K562 (cell line): Measurements from ENCODE around the gene DBF4B. TPM values are rescaled to one million over a fixed set of nuclear protein-coding genes. Genes with fewer than 3 reads are reported as not detected.

Source experiments
- ATAC-seq: fragments of 200-7000 bp; cut with Tn5 transposase; 3 replicates; pipeline ENCODE4 v1.9.1; 2020; ENCODE audit warnings: moderate library complexity
- BruUV-seq: library from RNA; stranded (reverse); fragments of 400-500 nt; replicated peaks from 2 replicates; lab custom pipeline; 2021; lab: Mats Ljungman, UMichigan
- CTCF ChIA-PET: fragments of 300-600 bp; formaldehyde crosslinking; extraction: SDS; loops from one replicate; lab custom pipeline; 2021; ENCODE audit warnings: low intra/inter-chr PET ratio; lab: Yijun Ruan, JAX
- POLR2A ChIA-PET: fragments of 300-600, 350-650 bp; sonication (Branson Sonifier 250); formaldehyde crosslinking; extraction: SDS; loops from one replicate; lab custom pipeline; 2021; ENCODE audit warnings: antibody characterized with exemption, inconsistent platforms; lab: Yijun Ruan, JAX
- DNase-seq, 4 experiments: peaks; one replicate each; pipeline versions ENCODE4 v3.0.0 to v3.0.0-alpha.2; 2011 to 2018; ENCODE audit warnings: low spot score in 3 of 4, mixed read lengths in 3 of 4; ENCODE audit errors: extremely low read depth in 1 of 4
- FAIRE-seq: peaks from 2 replicates; lab custom pipeline; 2011; peaks lifted over from hg19 to GRCh38; lab: Jason Lieb, UNC
- H2AFZ ChIP-seq: 2 replicates; pipeline ENCODE4 v1.6.0; 2011; ENCODE audit warnings: low read depth, low read length, control low read depth, inconsistent platforms
- H3K27ac ChIP-seq: fragments of 200-600 bp; 3 replicates; pipeline ENCODE4 v1.8.0; 2011; ENCODE audit warnings: low read depth, mild to moderate bottlenecking, control low read depth, inconsistent platforms, low read length, moderate library complexity, mixed read lengths; ENCODE audit errors: extremely low read depth
- H3K27me3 ChIP-seq, 2 experiments: fragments of 300-600 bp in 1 of 2; 2 replicates in 1 of 2; 3 replicates in 1 of 2; pipeline versions ENCODE4 v1.6.0 to v1.8.0; 2011; ENCODE audit warnings: inconsistent platforms in 2 of 2, low read length in 2 of 2, mild to moderate bottlenecking in 1 of 2, mixed read lengths in 1 of 2, moderate library complexity in 1 of 2; ENCODE audit not compliant: control insufficient read depth in 2 of 2, insufficient read depth in 2 of 2
- H3K36me3 ChIP-seq: fragments of 300-600 bp; 3 replicates; pipeline ENCODE4 v1.8.0; 2011; ENCODE audit warnings: mild to moderate bottlenecking, low read length, inconsistent platforms; ENCODE audit not compliant: control insufficient read depth, insufficient read depth
- H3K4me1 ChIP-seq, 2 experiments: fragments of 200-600 bp in 1 of 2; replicated peaks in 1 of 2; 2 replicates in 1 of 2; 3 replicates in 1 of 2; pipeline versions ENCODE4 v1.5.1 to v1.8.0; 2011; ENCODE audit warnings: inconsistent platforms in 2 of 2, low read length in 2 of 2, mild to moderate bottlenecking in 1 of 2, mixed read lengths in 1 of 2, moderate library complexity in 1 of 2; ENCODE audit not compliant: control insufficient read depth in 2 of 2, insufficient read depth in 2 of 2
- H3K4me2 ChIP-seq: 2 replicates; pipeline ENCODE4 v1.6.1; 2011; ENCODE audit warnings: low read length, control low read depth, inconsistent platforms, mixed read lengths; ENCODE audit not compliant: insufficient read depth
- H3K4me3 ChIP-seq: fragments of 200-600 bp; sonication (generic), shearing (Covaris generic); 2 replicates; pipeline ENCODE4 v1.5.1; 2016; ENCODE audit warnings: control low read depth, inconsistent platforms
- H3K79me2 ChIP-seq: fragments of 200-600 bp; 3 replicates; pipeline ENCODE4 v1.8.0; 2011; ENCODE audit warnings: low read length, inconsistent platforms; ENCODE audit not compliant: control insufficient read depth, insufficient read depth
- H3K9ac ChIP-seq, 2 experiments: 2 replicates each; pipeline versions ENCODE4 v1.6.0 to v1.6.1; 2011; ENCODE audit warnings: low read depth in 2 of 2, low read length in 2 of 2, control low read depth in 1 of 2, inconsistent platforms in 1 of 2, mild to moderate bottlenecking in 1 of 2, mixed read lengths in 1 of 2; ENCODE audit not compliant: insufficient read depth in 1 of 2
- H3K9me1 ChIP-seq: one replicate; pipeline ENCODE4 v1.6.0; 2011; ENCODE audit warnings: inconsistent platforms, mild to moderate bottlenecking, low read length, moderate library complexity; ENCODE audit not compliant: control insufficient read depth, insufficient read depth
- H3K9me3 ChIP-seq: replicated peaks from 2 replicates; pipeline ENCODE4 v1.5.1; 2011; ENCODE audit warnings: low read depth, low read length, inconsistent platforms; ENCODE audit not compliant: control insufficient read depth, insufficient read depth
- H4K20me1 ChIP-seq: replicated peaks from 2 replicates; pipeline ENCODE4 v1.6.1; 2011; ENCODE audit warnings: low read length, inconsistent platforms, mixed read lengths; ENCODE audit not compliant: control insufficient read depth, insufficient read depth
- HNRNPL ChIP-seq: fragments of 200-400 bp; formaldehyde crosslinking; IDR thresholded peaks from 2 replicates; pipeline ENCODE4 v1.6.1; 2017; ENCODE audit warnings: low read depth, mild to moderate bottlenecking, low read length
- MTF1 ChIP-seq: fragments of 250-450 bp; sonication (Bioruptor Pico); IDR thresholded peaks from 2 replicates; pipeline ENCODE4 v1.9.0; 2021; ENCODE audit warnings: moderate library complexity, mild to moderate bottlenecking, inconsistent platforms, borderline replicate concordance
- NFRKB ChIP-seq: fragments of 450-650 bp; IDR thresholded peaks from 2 replicates; pipeline ENCODE4 v1.6.1; 2016; ENCODE audit warnings: low read depth
- SMC3 ChIP-seq: conservative IDR thresholded peaks from 2 replicates; pipeline ENCODE4 v1.6.1; 2011; ENCODE audit warnings: low read depth, low read length, improper control_type of control experiment; ENCODE audit not compliant: insufficient read depth
- ZBTB7A ChIP-seq: IDR thresholded peaks from 2 replicates; pipeline ENCODE4 v1.6.1; 2011; ENCODE audit warnings: low read depth, mild to moderate bottlenecking, low read length, moderate library complexity, borderline replicate concordance; ENCODE audit not compliant: control insufficient read depth
- ZNF197 ChIP-seq: fragments of 200-800 bp; sonication (Bioruptor generic); IDR thresholded peaks from 2 replicates; pipeline ENCODE4 v1.6.1; 2016; ENCODE audit warnings: low read depth, missing genetic modification characterization, missing compliant biosample characterization
- ZNF584 ChIP-seq: fragments of 200-800 bp; sonication (Bioruptor generic); IDR thresholded peaks from 2 replicates; pipeline ENCODE4 v1.6.1; 2016; ENCODE audit warnings: low read depth, mild to moderate bottlenecking, missing genetic modification characterization, missing compliant biosample characterization
- WGBS: fragments of 100-300 bp; shearing (Covaris generic); methylation state at CpG from one replicate; pipeline ENCODE4 v1.1.6; 2016; ENCODE audit warnings: low coverage, mixed read lengths; ENCODE audit not compliant: insufficient coverage; ENCODE audit errors: missing lambda C conversion rate; 5-methylcytosine and 5-hydroxymethylcytosine counted together
- in situ Hi-C: fragments of 300-500 bp; cut with MboI; formaldehyde crosslinking; loops from 4 replicates; pipeline ENCODE4 v1.15.0; 2018; ENCODE audit warnings: inconsistent platforms, mixed read lengths
- intact Hi-C: fragments of 100-400 bp; cut with micrococcal nuclease; formaldehyde crosslinking; loops from 2 replicates; pipeline ENCODE4 v1.14.2; 2022
- polyA plus RNA-seq, 8 experiments: library from polyadenylated mRNA; depleted of rRNA in 4 of 8; stranded (reverse) in 5 of 8; unstranded in 3 of 8; fragments of >200 nt; fragmentation: Nextera tagmentation in 2 of 8; fragmentation: Illumina TruSeq in 1 of 8; extraction: Ambion mirVana in 2 of 8; extraction: Trizol in 1 of 8; gene quantifications; 2 replicates each; pipeline versions ENCODE4 v1.2.1 to v1.2.3, GENCODE V29; 2011 to 2014; ENCODE audit warnings: inconsistent platforms in 1 of 8, missing spikeins in 1 of 8
- total RNA-seq, 7 experiments: library from RNA; depleted of rRNA in 6 of 7; stranded (reverse); fragments of >200 nt in 6 of 7; fragmentation: Illumina TruSeq in 2 of 7; extraction: Trizol in 2 of 7; gene quantifications; 2 replicates each; pipeline versions ENCODE4 v1.2.1 to v1.2.3, GENCODE V29; 2011 to 2021; ENCODE audit warnings: low replicate concordance in 1 of 7

Gene DBF4B
- total and polyA plus RNA-seq, 9 of the 15 experiments (the other 6 are each of a cell fraction or from before 2014, with no cell fraction given): 2.5 to 26.9 (median 14.6) TPM

DNA sequence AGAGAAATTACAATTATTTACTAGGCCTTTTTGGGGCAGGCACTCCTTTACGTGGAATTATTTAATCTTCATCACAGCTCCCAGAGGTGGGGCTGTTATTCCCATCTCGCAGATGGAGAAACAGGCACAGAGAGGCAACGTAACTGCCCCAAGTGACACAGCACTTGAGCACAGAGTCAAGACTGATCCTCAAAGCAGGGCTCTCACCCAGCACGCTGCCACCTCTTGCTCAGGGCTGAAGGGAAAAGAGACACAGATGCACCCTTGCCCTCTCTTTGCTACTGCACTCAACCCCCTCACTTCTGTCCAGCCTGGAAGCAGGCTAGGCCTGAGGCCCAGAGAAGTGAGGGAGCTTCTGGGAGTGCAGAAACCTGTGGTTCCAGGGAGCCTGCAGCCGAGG is 54.7 kb downstream of the DBF4B start:
- intact Hi-C loops: no loop called here
- H3K36me3 ChIP-seq: no peaks in the 10 kb centered on the region
- BruUV-seq: no TSS peak
- H3K9ac ChIP-seq: no peak overlapping the region
- peaks cover 0 to 23% of the 10 kb centered on the region in 2 experiments; a peak in 2 of 5 replicates for H3K4me1 ChIP-seq
- FAIRE-seq (no peak), DNase-seq (no peak), ATAC-seq (no peak)
- TF ChIP-seq ZNF197 (CRISPR knock-in tag) (no peak), ZNF584 (CRISPR knock-in tag) (no peak), NFRKB (no peak), SMC3 (no peak), MTF1 (CRISPR knock-in tag) (no peak), ZBTB7A (no peak), HNRNPL (no peak)
- H2AFZ ChIP-seq: no peak overlapping the region
- H4K20me1 ChIP-seq: peaks cover 2% of the 10 kb centered on the region; the same call in 1 of the 2 replicates
- H3K4me2 ChIP-seq: no peak overlapping the region
- ChIA-PET CTCF (no interaction called here), POLR2A (interaction anchor here (0.7 to 1.5 kb wide), 4 partner anchors 13 to 58 kb away, joined by 3 to 5 read pairs (median 4); no protein-coding TSS in a partner anchor)
- in situ Hi-C loops: no loop called here
- H3K27ac ChIP-seq: no peak overlapping the region
- H3K4me3 ChIP-seq: no peak overlapping the region
- H3K27me3 ChIP-seq: peaks cover 2 to 45% of the 10 kb centered on the region in 2 experiments; a peak in 3 of 5 replicates
- no peaks in the 10 kb centered on the region for H3K9me1 ChIP-seq
- H3K9me3 ChIP-seq: no peaks in the 10 kb centered on the region
- WGBS: 19% methylated on average over 5 of the region's 5 CpGs
- no peaks in the 10 kb centered on the region for H3K79me2 ChIP-seq
